Lower leg skin (tissue), 4 donors: Measurements from ENCODE around the gene SDK1. TPM values are rescaled to one million over a fixed set of nuclear protein-coding genes. Genes with fewer than 3 reads are reported as not detected.

Experiments
- DNase-seq, 2 donors: peaks; one replicate each; pipeline ENCODE4 v3.0.0-alpha.2; 2019; ENCODE audit warnings: low spot score in 2 of 2
- H3K4me3 ChIP-seq: fragments of 200-600 bp; sonication (generic); 2 replicates; pipeline ENCODE4 v1.5.1; 2017; ENCODE audit warnings: mild to moderate bottlenecking, low read depth; ENCODE audit not compliant: poor library complexity, severe bottlenecking
- POLR2A ChIP-seq, 2 donors: fragments of 450-650 bp; IDR thresholded peaks; one replicate each; pipeline ENCODE4 v1.6.1; 2016 to 2017; ENCODE audit warnings: antibody characterized with exemption in 2 of 2, mild to moderate bottlenecking in 1 of 2, moderate library complexity in 1 of 2
- WGBS, 2 donors: methylation state at CpG; one replicate each; pipeline ENCODE4 v1.1.5; 2018; 5-methylcytosine and 5-hydroxymethylcytosine counted together
- intact Hi-C: fragments of 100-400 bp; cut with DNase I; formaldehyde crosslinking; loops from one replicate; pipeline ENCODE4 v1.15.0; 2023; ENCODE audit warnings: low total_unique reads
- total RNA-seq, 4 donors: library from RNA; depleted of rRNA; stranded (reverse); fragments of >200 nt; gene quantifications; one replicate each; pipeline ENCODE4 v1.1.0, GENCODE V29; 2016
- TF ChIP-seq, protein P1 (sequence below), 3 donors: fragments of 450-650 bp; IDR thresholded peaks; one replicate each; pipeline ENCODE4 v1.5.1; 2016; ENCODE audit warnings: antibody characterized with exemption in 3 of 3, mild to moderate bottlenecking in 3 of 3, moderate library complexity in 2 of 3

The SDK1 gene
- total RNA-seq, 4 donors from 2014 or later, result 1.9 to 7.2 (median 5.1) TPM

GRCh38 chr7:4208586-4208985, 907.5 kb downstream of the SDK1 start:
- DNase-seq, result no peak
- TF ChIP-seq, protein P1, sequence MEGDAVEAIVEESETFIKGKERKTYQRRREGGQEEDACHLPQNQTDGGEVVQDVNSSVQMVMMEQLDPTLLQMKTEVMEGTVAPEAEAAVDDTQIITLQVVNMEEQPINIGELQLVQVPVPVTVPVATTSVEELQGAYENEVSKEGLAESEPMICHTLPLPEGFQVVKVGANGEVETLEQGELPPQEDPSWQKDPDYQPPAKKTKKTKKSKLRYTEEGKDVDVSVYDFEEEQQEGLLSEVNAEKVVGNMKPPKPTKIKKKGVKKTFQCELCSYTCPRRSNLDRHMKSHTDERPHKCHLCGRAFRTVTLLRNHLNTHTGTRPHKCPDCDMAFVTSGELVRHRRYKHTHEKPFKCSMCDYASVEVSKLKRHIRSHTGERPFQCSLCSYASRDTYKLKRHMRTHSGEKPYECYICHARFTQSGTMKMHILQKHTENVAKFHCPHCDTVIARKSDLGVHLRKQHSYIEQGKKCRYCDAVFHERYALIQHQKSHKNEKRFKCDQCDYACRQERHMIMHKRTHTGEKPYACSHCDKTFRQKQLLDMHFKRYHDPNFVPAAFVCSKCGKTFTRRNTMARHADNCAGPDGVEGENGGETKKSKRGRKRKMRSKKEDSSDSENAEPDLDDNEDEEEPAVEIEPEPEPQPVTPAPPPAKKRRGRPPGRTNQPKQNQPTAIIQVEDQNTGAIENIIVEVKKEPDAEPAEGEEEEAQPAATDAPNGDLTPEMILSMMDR (IDR thresholded peaks at IDR 0.05), result no peak
- no peak for TF ChIP-seq POLR2A (IDR thresholded peaks at IDR 0.05)
- intact Hi-C loops, result no loop called here
- H3K4me3 ChIP-seq, result no peak overlapping the region
- WGBS, 2 donors, result 87 to 93% methylated on average over 11 to 13 of the region's 13 CpGs

- intact Hi-C loops, result no loop called here
- no peak overlapping the region for H3K4me3 ChIP-seq
- DNase-seq, result no peak
- TF ChIP-seq, protein P1 (IDR thresholded peaks at IDR 0.05), result no peak
- TF ChIP-seq POLR2A (IDR thresholded peaks at IDR 0.05), result no peak
- WGBS, 2 donors, result 94 to 98% methylated on average over 4 to 9 of the region's 10 CpGs
Observed at GRCh38 chr7:4209126-4209525, 908.1 kb downstream of the SDK1 start.

DNA sequence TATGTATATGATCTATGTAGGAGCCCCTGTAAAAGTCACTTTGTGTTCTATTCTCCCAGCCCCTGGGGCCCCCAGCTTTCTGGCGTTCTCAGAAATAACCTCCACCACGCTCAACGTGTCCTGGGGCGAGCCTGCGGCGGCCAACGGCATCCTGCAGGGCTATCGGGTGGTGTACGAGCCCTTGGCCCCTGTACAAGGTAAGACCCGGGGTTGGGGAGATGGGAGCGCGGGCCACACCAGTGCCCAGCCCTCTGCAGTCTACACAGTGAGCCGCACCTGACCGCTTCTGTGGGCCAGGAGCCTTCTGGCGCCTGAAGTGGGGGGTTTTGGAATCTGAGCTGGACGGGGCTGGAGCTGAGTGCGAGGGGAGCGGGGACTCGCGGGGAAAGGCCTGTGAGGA, 908.9 kb downstream of the SDK1 start:
- no peak for DNase-seq
- no peak overlapping the region for H3K4me3 ChIP-seq
- TF ChIP-seq, protein P1 (IDR thresholded peaks at IDR 0.05), result no peak
- no peak for TF ChIP-seq POLR2A (IDR thresholded peaks at IDR 0.05)
- intact Hi-C loops, result no loop called here
- 94% methylated on average over 20 of the region's 20 CpGs for WGBS, 2 donors

- intact Hi-C loops, result no loop called here
- WGBS, 2 donors, result 90 to 92% methylated on average over 13 of the region's 13 CpGs
- TF ChIP-seq POLR2A (IDR thresholded peaks at IDR 0.05), result no peak
- TF ChIP-seq, protein P1 (IDR thresholded peaks at IDR 0.05), result no peak
- H3K4me3 ChIP-seq, result no peak overlapping the region
- DNase-seq, result no peak
Observed at GRCh38 chr7:4210821-4211220, 909.8 kb downstream of the SDK1 start.

DNA sequence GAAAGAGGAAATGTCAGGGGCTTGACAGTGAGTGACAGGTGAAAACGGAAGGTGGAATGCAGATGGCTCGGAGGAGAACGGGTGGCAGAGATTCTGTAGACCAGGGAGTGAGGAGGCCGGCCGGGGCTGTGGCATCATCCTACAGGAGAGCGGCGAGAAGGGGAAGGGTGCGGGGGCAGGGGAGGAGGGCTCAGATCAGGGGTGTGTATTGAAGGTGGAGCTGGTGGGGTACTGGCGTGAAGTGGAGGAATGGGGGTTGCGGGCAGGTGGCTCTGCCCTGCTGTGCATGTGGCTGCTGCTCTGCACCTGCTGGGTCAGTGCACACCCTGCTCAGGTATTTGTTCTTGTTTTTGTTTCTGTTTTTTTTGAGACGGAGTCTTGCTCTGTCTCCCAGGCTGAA, 910.2 kb downstream of the SDK1 start:
- DNase-seq, result no peak
- TF ChIP-seq, protein P1 (IDR thresholded peaks at IDR 0.05), result no peak
- no peak for TF ChIP-seq POLR2A (IDR thresholded peaks at IDR 0.05)
- no peak overlapping the region for H3K4me3 ChIP-seq
- 91 to 92% methylated on average over 11 of the region's 11 CpGs for WGBS, 2 donors
- intact Hi-C loops, result no loop called here

DNA sequence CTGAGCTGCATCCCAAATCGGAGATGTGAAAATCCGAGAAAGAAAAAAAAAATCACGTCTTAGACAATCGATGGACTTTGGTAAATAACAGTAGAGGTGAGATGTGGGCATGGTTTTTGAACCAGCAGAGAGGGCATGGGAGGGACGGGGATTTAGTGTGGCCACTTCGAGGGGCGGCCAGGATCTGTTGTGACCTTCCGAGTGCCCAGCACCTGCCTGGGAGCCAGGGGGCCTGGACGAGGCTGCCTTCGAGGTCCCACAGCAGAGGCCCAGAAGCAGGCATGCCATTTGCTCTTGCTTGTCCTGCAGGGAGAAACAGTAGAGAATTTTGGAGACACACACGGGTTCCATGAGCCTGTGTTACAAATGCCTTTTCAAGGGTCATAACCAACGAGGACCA, 911.3 kb downstream of the SDK1 start:
- H3K4me3 ChIP-seq, result no peak overlapping the region
- DNase-seq, result no peak
- no peak for TF ChIP-seq POLR2A (IDR thresholded peaks at IDR 0.05)
- TF ChIP-seq, protein P1 (IDR thresholded peaks at IDR 0.05), result no peak
- WGBS, 2 donors, result 90 to 95% methylated on average over 12 of the region's 12 CpGs
- intact Hi-C loops, result no loop called here
